ENCODE results near the gene FAM81B.

DNA sequence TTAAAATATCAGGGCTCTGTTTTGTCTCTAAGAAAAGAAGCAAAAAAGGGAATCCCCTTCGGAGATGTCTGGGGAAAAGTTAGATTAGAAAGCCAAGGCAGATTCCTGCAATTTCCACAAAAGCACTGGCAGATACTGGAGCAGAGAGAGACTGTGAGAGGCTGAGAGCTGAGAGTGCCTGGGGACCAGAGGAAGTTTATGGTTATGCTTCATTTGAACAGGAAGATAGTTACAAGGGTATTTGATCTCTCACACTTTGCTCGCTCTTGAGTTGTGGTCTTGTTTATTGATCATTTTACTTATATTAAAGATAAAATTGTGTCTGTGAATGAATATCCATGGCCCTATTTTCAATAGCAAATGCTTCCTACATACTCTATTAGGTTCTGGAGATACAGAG, 32.8 kb upstream of the FAM81B start:
- TF ChIP-seq POLR2A (IDR thresholded peaks at IDR 0.05; ENCODE audit: low read depth, low read length) (no peak), TAF1 (IDR thresholded peaks at IDR 0.05; ENCODE audit: borderline replicate concordance, low read depth, low read length) (no peak)
